ENCODE results near the gene ANKRD44. TPM values are rescaled to one million over a fixed set of nuclear protein-coding genes. Genes with fewer than 3 reads are reported as not detected.
A peak's percentile ranks its signal among the peaks of the same experiment; 100 is the strongest.

ANKRD44 gene
- total RNA-seq, 1 experiment from 2014 or later = 0.68 TPM

- Mint-ChIP-seq H3K4me1 (peaks cover 6% of the 10 kb centered on the region), H3K4me3 (no peak overlapping the region), H3K9me3 (peaks cover 7% of the 10 kb centered on the region), H3K27me3 (ENCODE audit: low read depth) (no peaks in the 10 kb centered on the region; the same call in 1 of the 2 replicates), H3K27ac (no peak overlapping the region), H3K36me3 (no peaks in the 10 kb centered on the region)
- ChIA-PET POLR2A (interaction anchor here (0.5 to 1.6 kb wide), 2 partner anchors 18 to 706 kb away, joined by 3 to 4 read pairs; no protein-coding TSS in a partner anchor), CTCF (no interaction called here)
- DNase-seq (ENCODE audit: low spot score) (no peak), ATAC-seq (peak; percentile 20; the same call in 1 of the 2 replicates)
- TF ChIP-seq USF2 (CRISPR knock-in tag; IDR thresholded peaks at IDR 0.05) = no peak
- TF ChIP-seq, protein P1, sequence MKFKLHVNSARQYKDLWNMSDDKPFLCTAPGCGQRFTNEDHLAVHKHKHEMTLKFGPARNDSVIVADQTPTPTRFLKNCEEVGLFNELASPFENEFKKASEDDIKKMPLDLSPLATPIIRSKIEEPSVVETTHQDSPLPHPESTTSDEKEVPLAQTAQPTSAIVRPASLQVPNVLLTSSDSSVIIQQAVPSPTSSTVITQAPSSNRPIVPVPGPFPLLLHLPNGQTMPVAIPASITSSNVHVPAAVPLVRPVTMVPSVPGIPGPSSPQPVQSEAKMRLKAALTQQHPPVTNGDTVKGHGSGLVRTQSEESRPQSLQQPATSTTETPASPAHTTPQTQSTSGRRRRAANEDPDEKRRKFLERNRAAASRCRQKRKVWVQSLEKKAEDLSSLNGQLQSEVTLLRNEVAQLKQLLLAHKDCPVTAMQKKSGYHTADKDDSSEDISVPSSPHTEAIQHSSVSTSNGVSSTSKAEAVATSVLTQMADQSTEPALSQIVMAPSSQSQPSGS (CRISPR knock-in tag; IDR thresholded peaks at IDR 0.05; ENCODE audit: borderline replicate concordance, low read depth) = no peak
- TF ChIP-seq HMGXB4 (CRISPR knock-in tag; IDR thresholded peaks at IDR 0.05) = no peak
- TF ChIP-seq ZNF138 (CRISPR knock-in tag; conservative IDR thresholded peaks at IDR 0.05) = no peak
- TF ChIP-seq TP53 (CRISPR knock-in tag; IDR thresholded peaks at IDR 0.05) = no peak
- TF ChIP-seq ZNF425 (CRISPR knock-in tag; conservative IDR thresholded peaks at IDR 0.05) = no peak
- TF ChIP-seq ESRRA (CRISPR knock-in tag; IDR thresholded peaks at IDR 0.05; ENCODE audit: borderline replicate concordance) = no peak
- no peak for TF ChIP-seq GABPB1 (CRISPR knock-in tag; IDR thresholded peaks at IDR 0.05)
- TF ChIP-seq PRRX2 (CRISPR knock-in tag; IDR thresholded peaks at IDR 0.05) = no peak
- TF ChIP-seq FOXK1 (CRISPR knock-in tag; IDR thresholded peaks at IDR 0.05) = no peak
- no peak for TF ChIP-seq CDX4 (CRISPR knock-in tag; IDR thresholded peaks at IDR 0.05; ENCODE audit: borderline replicate concordance)
These were observed 229.9 kb downstream of the ANKRD44 start for GRCh38 chr2:197080578-197081216.

DNA sequence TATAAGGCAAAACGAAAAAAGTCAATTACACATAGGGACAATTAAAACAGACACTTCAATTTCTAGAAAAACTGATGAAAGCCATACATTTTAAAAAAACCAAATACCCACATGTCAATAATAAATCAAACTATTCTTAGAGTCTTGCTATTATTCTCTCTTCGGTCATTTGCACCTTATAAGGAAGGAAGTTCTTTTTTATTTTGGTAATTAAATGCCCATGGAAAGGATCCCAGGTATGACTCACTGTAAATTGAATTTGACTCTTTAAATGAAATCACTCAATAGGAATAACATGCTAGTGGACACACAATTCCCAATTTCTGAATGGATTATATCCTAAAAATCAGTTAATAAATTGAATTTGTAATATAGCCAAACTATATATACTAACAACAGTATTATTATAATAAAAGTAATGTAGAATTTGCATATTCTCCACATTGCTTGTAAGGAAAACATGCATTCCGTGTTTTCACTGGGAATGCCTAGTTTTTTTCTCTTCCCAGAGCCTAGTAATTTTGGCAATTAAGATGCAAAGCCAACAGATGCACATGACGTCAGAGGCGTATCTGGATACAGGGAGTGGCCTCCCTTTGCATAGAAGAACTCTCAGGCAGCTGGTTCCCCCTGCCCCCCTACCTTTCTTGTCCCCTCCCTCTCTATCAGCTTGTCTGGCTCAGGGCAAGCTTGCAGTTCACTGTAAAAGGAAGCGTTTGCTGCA, 230.6 kb downstream of the ANKRD44 start:
- CTCF ChIA-PET = no interaction called here
- ATAC-seq = peak; percentile 60

More for the DNA sequence above, 230.6 kb downstream of the ANKRD44 start:
- POLR2A ChIA-PET = interaction anchor here (1.6 kb wide), 1 partner anchor 19 kb away, joined by 3 read pairs; no protein-coding TSS in a partner anchor
- peaks cover 6% of the 10 kb centered on the region for H3K4me1 Mint-ChIP-seq
- H3K9me3 Mint-ChIP-seq = peaks cover 7% of the 10 kb centered on the region
- no peak for DNase-seq (ENCODE audit: low spot score)
- H3K27me3 Mint-ChIP-seq (ENCODE audit: low read depth) = no peaks in the 10 kb centered on the region; the same call in 1 of the 2 replicates
- no peaks in the 10 kb centered on the region for H3K36me3 Mint-ChIP-seq
- H3K27ac Mint-ChIP-seq = no peak overlapping the region
- no peak overlapping the region for H3K4me3 Mint-ChIP-seq
- TF ChIP-seq, protein P2, sequence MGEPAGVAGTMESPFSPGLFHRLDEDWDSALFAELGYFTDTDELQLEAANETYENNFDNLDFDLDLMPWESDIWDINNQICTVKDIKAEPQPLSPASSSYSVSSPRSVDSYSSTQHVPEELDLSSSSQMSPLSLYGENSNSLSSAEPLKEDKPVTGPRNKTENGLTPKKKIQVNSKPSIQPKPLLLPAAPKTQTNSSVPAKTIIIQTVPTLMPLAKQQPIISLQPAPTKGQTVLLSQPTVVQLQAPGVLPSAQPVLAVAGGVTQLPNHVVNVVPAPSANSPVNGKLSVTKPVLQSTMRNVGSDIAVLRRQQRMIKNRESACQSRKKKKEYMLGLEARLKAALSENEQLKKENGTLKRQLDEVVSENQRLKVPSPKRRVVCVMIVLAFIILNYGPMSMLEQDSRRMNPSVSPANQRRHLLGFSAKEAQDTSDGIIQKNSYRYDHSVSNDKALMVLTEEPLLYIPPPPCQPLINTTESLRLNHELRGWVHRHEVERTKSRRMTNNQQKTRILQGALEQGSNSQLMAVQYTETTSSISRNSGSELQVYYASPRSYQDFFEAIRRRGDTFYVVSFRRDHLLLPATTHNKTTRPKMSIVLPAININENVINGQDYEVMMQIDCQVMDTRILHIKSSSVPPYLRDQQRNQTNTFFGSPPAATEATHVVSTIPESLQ (CRISPR knock-in tag; IDR thresholded peaks at IDR 0.05) = no peak
- TF ChIP-seq ZNF423 (CRISPR knock-in tag; IDR thresholded peaks at IDR 0.05) = no peak
- TF ChIP-seq, protein P3, sequence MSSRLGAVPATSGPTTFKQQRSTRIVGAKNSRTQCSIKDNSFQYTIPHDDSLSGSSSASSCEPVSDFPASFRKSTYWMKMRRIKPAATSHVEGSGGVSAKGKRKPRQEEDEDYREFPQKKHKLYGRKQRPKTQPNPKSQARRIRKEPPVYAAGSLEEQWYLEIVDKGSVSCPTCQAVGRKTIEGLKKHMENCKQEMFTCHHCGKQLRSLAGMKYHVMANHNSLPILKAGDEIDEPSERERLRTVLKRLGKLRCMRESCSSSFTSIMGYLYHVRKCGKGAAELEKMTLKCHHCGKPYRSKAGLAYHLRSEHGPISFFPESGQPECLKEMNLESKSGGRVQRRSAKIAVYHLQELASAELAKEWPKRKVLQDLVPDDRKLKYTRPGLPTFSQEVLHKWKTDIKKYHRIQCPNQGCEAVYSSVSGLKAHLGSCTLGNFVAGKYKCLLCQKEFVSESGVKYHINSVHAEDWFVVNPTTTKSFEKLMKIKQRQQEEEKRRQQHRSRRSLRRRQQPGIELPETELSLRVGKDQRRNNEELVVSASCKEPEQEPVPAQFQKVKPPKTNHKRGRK (CRISPR knock-in tag; IDR thresholded peaks at IDR 0.05; ENCODE audit: borderline replicate concordance) = no peak
